GM12891 (cell line): ENCODE measurements around the gene NMNAT3.

Experiments
- DNase-seq: peaks from one replicate; pipeline ENCODE4 v3.0.0; 2011; ENCODE audit warnings: low spot score; ENCODE audit not compliant: insufficient read length
- FAIRE-seq: peaks from 2 replicates; lab custom pipeline; 2011; peaks lifted over from hg19 to GRCh38; lab: Jason Lieb, UNC
- PAX5 ChIP-seq: IDR thresholded peaks from 2 replicates; pipeline ENCODE4 v1.6.1; 2011; ENCODE audit warnings: low read length, moderate library complexity, mild to moderate bottlenecking; ENCODE audit not compliant: insufficient read depth, severe bottlenecking
- POLR2A ChIP-seq: IDR thresholded peaks from 2 replicates; pipeline ENCODE4 v1.6.1; 2011; ENCODE audit warnings: low read depth, low read length, control low read depth
- POLR2AphosphoS5 ChIP-seq: IDR thresholded peaks from 2 replicates; pipeline ENCODE4 v1.6.1; 2011; ENCODE audit warnings: low read depth, low read length, control low read depth
- POU2F2 ChIP-seq: IDR thresholded peaks from 2 replicates; pipeline ENCODE4 v1.6.1; 2011; ENCODE audit warnings: low read depth, mild to moderate bottlenecking, control low read depth, low read length, moderate library complexity
- SPI1 ChIP-seq: IDR thresholded peaks from 2 replicates; pipeline ENCODE4 v1.6.1; 2011; ENCODE audit warnings: low read depth, low read length, control low read depth
- TAF1 ChIP-seq: IDR thresholded peaks from 2 replicates; pipeline ENCODE4 v1.6.1; 2011; ENCODE audit warnings: low read depth, low read length, control low read depth

The NMNAT3 gene

DNA sequence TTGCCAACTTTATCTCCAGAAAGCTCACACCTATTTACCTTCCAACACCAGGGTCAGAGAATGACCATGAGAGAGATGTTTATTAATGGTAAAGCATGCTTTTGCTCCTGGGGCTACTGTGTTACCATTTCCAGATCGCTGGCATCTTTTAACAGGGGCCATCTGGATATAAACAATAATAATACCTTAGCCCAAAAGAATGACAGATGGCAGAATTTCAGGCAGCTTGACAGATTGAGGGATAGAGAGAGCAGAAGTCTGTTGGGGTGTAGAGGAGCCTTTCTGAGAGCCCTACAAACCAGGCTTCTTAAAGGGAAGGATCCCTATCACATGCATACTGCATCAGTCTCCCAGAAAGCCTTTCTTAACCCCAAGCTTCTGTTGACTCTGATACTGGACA is 156.0 kb downstream of the NMNAT3 start:
- TF ChIP-seq PAX5, result no peak
- TF ChIP-seq POLR2AphosphoS5, result no peak
- no peak for TF ChIP-seq POU2F2
- no peak for TF ChIP-seq SPI1
- TF ChIP-seq TAF1, result no peak
- no peak for TF ChIP-seq POLR2A
- FAIRE-seq (no peak), DNase-seq (no peak)

DNA sequence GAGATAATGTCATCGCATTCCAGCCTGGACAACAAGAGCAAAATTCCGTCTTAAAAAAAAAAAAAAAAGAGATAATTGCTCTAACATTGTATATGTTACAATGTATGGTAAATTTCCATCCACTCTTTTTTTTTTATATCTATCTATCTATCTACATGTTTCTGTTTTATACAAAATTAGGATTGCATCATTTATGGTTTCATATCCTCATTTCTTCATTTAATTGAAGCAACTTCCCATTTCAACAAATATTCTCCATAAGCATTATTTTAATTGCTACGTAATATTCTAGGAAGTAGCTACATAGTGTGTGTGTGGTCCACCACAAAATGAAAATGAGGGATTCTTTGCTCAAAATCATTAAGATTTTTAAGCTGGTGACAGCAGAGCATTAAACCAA is 156.6 kb downstream of the NMNAT3 start:
- FAIRE-seq (no peak), DNase-seq (no peak)
- no peak for TF ChIP-seq TAF1
- TF ChIP-seq POU2F2, result no peak
- no peak for TF ChIP-seq PAX5
- no peak for TF ChIP-seq SPI1
- no peak for TF ChIP-seq POLR2A
- TF ChIP-seq POLR2AphosphoS5, result no peak

DNA sequence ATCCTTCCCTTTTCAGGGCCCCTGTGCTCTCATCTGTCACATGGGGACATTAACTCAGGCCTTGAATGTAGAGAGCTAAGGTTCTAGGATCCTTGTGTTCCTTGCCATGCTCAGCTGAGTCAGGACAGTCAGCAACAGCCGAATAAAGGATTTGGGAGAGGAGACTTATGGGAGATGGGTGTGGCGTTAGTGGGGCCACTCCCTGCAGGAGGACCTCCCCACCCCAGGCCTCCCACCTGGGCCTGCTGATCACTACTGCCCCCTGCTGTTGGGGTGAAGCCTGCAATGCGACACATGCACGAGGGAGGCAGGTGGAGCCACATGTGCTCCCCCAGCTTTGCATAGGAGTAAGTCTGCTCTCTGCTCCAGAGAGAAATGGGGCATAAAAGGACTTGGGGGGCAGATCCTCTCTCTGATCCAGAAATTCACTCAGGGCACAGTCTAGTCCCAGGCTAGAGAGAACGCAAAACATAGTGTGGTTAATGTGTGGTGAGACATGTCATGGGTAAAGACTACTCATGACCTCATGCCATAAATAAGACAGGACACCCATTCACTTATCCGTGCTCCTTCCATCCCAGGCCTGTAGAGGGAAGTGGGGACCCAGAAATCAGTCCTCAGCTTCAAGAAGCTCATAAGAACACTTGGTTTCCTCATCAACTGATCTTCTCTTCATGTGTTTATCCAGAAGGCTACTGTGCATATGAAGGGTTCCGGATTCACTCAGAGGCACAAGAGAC is 157.6 kb downstream of the NMNAT3 start:
- FAIRE-seq (peak; percentile 9), DNase-seq (no peak)
- TF ChIP-seq PAX5, result no peak
- TF ChIP-seq POLR2A, result no peak
- TF ChIP-seq SPI1, result no peak

DNA sequence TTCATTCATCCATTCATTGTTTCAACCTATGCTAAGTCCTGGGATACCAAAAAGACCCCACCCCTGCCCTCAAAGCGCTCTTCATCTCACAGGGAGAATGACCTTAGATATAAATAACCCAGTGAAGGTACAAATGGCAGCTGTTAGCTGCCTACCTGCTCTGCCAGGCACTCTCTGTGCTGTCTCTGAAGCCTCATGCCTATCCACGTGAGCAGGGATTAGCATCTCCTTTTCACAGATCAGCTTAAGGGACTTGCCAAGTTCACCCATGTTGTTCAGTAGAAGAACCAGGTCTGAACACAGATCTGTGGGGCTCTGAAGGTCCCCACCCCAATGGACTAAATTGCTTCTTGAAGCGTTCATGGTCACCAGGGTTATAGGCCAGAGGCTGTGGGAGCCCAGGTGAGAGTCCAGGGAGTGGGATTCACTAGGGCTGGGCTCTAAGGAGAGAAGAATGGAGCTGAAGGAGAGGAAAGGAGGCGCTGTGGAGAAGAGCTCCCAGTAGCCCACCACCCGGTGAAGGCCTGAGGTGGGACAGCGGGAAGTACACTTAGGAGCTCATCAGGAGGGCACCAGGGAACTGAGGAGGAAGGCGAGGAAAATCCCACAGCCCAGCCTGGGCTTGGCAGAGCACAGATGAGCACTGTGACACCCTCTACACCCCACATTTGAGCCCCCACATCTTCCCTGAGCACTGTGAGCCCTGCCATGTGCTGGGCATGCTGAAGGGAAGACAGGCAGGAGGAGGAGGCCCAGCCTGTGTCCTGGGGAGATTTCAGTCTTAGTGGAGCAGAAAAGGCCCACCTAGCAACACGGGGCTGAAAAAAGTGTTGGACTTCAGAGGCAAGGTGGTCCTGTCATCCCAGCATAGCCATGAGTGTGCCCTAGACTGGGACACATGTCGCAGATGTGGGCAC is 158.6 kb downstream of the NMNAT3 start:
- no peak for FAIRE-seq
- TF ChIP-seq POLR2AphosphoS5 (no peak), SPI1 (no peak), TAF1 (no peak), POU2F2 (no peak), POLR2A (no peak), PAX5 (no peak)
- DNase-seq, result no peak

DNA sequence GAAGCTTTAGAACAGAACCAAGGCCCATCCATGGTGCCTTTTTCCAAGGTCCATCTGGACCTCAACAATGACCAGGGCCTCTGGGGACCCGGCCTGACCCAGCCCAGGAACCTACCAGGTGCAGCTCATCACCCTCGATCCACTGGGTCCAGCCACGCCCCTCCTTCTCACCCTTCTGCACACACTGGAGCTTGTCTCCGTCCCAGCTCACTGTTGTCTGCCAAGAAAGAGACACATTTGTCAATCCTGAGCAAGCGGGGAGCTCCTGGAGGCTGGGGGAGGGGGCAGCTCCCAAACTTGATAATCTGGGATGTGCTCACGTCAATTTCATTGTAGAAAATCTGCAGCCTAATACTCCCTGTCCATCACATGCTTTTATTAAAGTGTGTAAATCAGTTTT is 159.5 kb downstream of the NMNAT3 start:
- FAIRE-seq (no peak), DNase-seq (no peak)
- TF ChIP-seq PAX5 (no peak), POLR2AphosphoS5 (no peak), TAF1 (no peak), SPI1 (no peak), POU2F2 (no peak), POLR2A (no peak)

DNA sequence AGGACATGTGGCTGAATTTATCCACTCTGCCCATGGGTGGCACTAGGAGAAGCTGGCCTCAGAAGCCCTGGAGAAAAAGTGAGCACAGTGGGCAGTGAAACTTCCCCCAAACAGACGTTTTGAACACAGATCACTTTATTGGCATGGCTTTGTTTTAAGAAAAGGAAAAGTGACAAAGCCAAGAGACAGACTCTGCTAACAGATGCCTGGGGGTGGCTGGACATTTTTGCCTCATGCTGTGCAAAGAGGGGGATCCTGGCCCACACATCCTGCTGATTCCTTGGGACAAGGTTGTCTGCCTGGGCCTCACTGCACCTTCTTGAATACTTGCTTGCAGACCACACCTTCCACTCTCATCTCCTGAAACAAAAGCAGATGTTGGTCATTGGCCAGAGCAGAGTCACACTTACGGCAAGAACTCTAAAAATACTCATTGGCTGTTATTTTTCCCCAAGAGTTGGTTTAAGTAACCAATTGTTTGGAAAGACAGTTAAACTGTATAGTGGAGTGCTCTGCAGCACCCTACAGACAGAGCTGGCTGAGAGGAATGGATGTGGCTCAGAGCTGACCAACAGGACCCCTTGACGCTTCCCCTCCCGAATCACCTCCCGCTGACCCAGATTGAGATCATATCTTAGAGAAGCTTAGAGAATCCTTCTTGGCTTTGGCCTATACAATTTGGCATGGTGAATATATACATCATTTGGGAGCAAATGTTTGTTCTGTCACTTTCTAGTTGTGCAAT is 160.3 kb downstream of the NMNAT3 start:
- FAIRE-seq, result no peak
- TF ChIP-seq TAF1 (no peak), SPI1 (no peak), POLR2AphosphoS5 (no peak), PAX5 (no peak), POU2F2 (no peak), POLR2A (no peak)
- no peak for DNase-seq

DNA sequence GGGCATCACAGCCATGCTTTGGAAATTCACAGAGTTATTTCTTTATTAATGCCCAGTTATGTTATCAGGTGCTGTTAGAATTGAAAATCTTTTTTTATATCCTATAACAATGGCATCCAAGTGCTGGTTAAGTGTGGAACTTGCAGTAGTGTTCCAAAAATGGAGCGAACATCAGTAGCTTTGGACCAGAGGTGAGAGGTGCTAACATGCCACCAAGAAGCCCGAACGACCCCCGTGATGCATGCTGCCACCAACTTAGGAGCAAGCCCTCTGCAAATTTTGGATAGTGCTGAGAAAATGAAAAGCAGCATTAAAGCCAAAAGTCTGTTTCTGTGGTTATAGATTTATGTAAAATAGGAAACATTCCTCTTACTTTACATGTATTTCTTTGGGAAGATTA is 163.0 kb downstream of the NMNAT3 start:
- DNase-seq (no peak), FAIRE-seq (no peak)
- no peak for TF ChIP-seq SPI1
- no peak for TF ChIP-seq PAX5
